HG03280 (cell line): Measurements from ENCODE around the gene KRTAP10-9.
"Not testable (repeated sequence)": the region's sequence is repeated elsewhere in the genome, so short reads cannot be mapped to it uniquely, and the experiment has no call there.

ENCODE experiments used
- ATAC-seq: cut with Tn5 transposase; IDR thresholded peaks from one replicate; pipeline ENCODE4 v1.9.1; 2021; ENCODE audit warnings: mild to moderate bottlenecking, moderate library complexity; ENCODE audit not compliant: unreplicated experiment

Gene KRTAP10-9

GRCh38 chr21:44658913-44659595, 32.2 kb downstream of the KRTAP10-9 start:
- no peak for ATAC-seq

GRCh38 chr21:44661567-44661966, 34.7 kb downstream of the KRTAP10-9 start:
- not testable (repeated sequence) for ATAC-seq

GRCh38 chr21:44664691-44665090, 37.8 kb downstream of the KRTAP10-9 start:
- ATAC-seq: no peak

- ATAC-seq: no peak
Measured at GRCh38 chr21:44666401-44667320, 39.8 kb downstream of the KRTAP10-9 start, which contains the start of gene KRTAP12-2. Gene KRTAP12-2 (minus strand): TSS chr21:44666927. CDS start chr21:44666886, 41 bp downstream.

- no peak for ATAC-seq
Measured at GRCh38 chr21:44667612-44668011, 40.7 kb downstream of the KRTAP10-9 start.

- no peak for ATAC-seq
Measured at GRCh38 chr21:44670642-44671432, 43.9 kb downstream of the KRTAP10-9 start.

- ATAC-seq: no peak
Measured at GRCh38 chr21:44671911-44672310, 45.0 kb downstream of the KRTAP10-9 start.

GRCh38 chr21:44677881-44678280, 51.0 kb downstream of the KRTAP10-9 start:
- ATAC-seq: no peak
